Posterior vena cava (tissue), 2 donors: ENCODE data around the gene RXRA. TPM values are rescaled to one million over a fixed set of nuclear protein-coding genes. Genes with fewer than 3 reads are reported as not detected.

ENCODE experiments used
- DNase-seq: peaks from one replicate; pipeline ENCODE4 v3.0.0-alpha.2; 2020; ENCODE audit warnings: low spot score
- intact Hi-C, 2 donors: fragments of 100-400 bp; cut with DNase I; formaldehyde crosslinking; loops; one replicate each; pipeline versions ENCODE4 v1.14.1 to v1.14.2; 2022 to 2023
- total RNA-seq, 2 donors: library from RNA; stranded (reverse); fragmentation: NEBNext Ultra II Directional; extraction: Animal tissue kit (Norgen Biotek cat#: 25700); gene quantifications; one replicate each; pipeline ENCODE4 v1.2.1, GENCODE V29; 2021
- donor health status: DM: yes; HTN: yes; CAD: no.
- donor health status: DM: yes; HTN: yes; CAD: no.

RXRA gene
- total RNA-seq, 2 donors from 2014 or later = 41.5 to 44.7 TPM

DNA sequence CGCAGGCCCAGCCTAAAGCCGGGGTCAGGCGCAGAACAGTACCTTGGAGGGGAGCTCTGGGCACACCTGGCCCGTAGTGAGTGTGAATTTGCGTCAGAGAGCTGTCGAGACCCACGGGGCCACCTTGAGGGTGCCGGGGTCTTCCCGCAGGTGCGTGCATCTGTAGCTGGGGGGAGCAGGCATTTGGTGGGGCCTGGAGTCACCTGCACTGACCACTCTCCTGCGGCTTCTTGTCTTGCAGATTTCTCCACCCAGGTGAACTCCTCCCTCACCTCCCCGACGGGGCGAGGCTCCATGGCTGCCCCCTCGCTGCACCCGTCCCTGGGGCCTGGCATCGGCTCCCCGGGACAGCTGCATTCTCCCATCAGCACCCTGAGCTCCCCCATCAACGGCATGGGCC, 75.1 kb downstream of the RXRA start:
- no peak for DNase-seq
- intact Hi-C loops = no loop called here

- intact Hi-C loops = no loop called here
- no peak for DNase-seq
Observed at GRCh38 chr9:134402182-134402581, 75.9 kb downstream of the RXRA start.

DNA sequence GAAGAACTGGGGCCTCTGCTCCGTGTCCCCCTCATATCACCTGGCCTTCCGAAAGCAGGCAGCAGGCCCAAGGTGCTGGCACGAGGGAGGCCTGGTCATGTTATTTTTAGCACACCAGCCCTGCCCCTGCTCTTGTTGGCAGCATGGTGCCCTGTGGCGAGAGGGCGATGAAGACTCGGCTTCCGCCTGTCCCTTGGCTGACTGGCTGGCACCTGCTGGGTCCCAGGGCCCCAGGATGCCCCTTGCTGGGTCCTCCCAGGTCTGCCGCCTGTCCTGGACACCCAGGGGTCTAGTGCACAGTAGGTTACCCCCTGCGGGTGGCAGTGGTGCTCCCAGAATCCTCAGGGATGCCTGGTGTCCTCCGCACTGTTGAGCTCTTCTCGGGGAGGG, 77.0 kb downstream of the RXRA start:
- DNase-seq = no peak
- intact Hi-C loops = no loop called here

GRCh38 chr9:134403682-134404301, 77.5 kb downstream of the RXRA start:
- peak; percentile 96 for DNase-seq
- intact Hi-C loops = no loop called here

GRCh38 chr9:134404376-134405358, 78.4 kb downstream of the RXRA start:
- no peak for DNase-seq
- intact Hi-C loops = no loop called here

DNA sequence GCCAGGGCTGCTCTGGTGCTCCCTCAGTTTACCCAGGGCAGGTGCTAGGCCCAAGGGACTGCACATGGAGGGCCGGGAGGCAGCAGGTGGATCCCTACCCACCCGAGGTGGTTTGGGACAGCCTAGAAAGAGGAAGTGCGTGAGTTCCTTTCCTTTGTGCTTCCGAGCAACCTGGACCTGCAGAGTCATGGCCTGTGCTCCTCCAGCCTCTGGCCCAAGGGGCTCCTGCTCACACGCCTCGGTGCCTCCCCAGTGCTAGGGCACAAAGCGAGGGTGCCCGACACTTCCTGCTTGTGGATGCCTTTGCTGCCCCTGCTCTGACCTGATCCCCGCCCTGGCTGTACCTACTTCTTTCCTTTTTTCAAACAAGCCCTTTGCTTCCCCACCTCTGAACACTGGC, 79.3 kb downstream of the RXRA start:
- intact Hi-C loops = no loop called here
- DNase-seq = no peak

DNA sequence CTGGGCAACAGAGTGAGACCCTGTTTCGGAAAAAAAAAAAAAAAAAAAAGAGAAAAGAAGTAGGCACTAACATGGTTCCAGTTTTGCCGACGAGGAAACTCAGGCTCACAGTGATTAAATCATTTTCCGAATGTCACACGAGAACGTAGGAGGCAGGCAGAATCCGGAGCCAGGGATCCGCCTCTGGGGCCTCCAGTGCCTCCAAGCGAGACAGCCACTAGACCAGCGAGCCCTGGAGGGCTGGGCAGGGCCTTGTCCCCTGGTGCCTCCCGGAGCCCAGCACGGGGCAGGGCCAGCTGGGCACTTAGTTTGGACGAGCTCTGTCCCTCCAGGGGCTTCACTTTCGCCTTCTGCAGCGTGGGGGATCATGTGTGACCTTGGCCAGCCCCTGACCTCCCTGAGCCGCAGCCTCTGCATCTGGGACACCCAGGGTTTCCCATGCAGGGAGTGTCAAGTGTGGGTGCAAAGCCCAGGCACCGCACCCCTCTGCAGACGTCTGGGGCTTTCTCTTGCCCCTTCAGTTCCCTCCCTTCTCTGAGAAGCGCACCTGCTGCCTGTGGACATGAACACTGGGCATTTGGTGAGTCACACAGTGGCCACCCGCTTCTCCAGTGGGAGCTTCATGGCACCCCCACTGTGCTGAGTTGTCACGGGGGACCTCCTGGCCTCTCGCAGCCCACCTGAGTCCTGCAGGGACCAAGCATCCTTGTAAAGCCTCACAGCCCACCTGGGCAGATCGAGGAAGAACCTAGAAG, 80.3 kb downstream of the RXRA start:
- DNase-seq = no peak
- intact Hi-C loops = no loop called here

- DNase-seq = peak; percentile 98
- intact Hi-C loops = no loop called here
Observed at GRCh38 chr9:134407121-134407779, 81.0 kb downstream of the RXRA start.

GRCh38 chr9:134408389-134408788, 82.1 kb downstream of the RXRA start:
- DNase-seq = no peak
- intact Hi-C loops = no loop called here

GRCh38 chr9:134408939-134409737, 82.9 kb downstream of the RXRA start:
- DNase-seq = no peak
- intact Hi-C loops = no loop called here

DNA sequence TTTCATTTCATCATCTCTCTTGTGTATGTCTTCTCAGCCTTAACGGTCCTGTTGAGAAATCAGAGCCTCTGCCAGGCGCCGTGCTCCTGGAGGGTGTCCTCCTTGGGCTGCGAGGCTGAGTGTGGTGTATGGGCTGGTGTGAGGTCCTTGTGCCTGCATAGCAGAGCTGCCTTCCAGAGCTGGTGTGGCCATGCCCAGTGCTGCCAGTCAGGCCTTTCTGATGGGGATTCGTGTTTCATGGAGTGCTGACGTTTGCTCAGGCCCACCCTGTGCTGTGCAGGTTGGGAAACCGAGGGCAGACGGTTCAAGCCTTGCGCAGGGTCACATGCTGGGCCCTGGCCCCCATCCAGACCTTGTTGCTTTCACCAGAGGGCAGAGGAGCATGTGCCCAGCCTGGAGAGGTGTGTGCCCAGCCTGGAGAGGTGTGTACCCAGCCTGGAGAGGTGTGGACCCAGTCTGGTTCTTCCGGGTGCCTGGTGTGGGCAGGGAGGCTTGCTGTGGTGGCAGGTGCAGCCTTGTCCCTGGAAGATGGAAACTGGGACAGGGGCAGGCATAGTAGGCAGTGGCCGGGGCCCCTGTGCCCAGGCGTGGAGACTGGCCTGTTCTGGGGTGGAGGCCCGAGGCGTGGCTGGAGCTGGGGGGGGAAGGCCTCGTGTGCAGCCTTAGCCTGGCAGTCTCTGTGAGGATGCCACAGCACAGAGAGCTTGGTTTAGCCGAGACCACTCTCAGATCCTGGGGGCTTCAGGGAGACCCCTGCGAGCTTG, 84.0 kb downstream of the RXRA start:
- intact Hi-C loops = no loop called here
- no peak for DNase-seq

- DNase-seq = no peak
- intact Hi-C loops = no loop called here
Observed at GRCh38 chr9:134410835-134411217, 84.6 kb downstream of the RXRA start.

DNA sequence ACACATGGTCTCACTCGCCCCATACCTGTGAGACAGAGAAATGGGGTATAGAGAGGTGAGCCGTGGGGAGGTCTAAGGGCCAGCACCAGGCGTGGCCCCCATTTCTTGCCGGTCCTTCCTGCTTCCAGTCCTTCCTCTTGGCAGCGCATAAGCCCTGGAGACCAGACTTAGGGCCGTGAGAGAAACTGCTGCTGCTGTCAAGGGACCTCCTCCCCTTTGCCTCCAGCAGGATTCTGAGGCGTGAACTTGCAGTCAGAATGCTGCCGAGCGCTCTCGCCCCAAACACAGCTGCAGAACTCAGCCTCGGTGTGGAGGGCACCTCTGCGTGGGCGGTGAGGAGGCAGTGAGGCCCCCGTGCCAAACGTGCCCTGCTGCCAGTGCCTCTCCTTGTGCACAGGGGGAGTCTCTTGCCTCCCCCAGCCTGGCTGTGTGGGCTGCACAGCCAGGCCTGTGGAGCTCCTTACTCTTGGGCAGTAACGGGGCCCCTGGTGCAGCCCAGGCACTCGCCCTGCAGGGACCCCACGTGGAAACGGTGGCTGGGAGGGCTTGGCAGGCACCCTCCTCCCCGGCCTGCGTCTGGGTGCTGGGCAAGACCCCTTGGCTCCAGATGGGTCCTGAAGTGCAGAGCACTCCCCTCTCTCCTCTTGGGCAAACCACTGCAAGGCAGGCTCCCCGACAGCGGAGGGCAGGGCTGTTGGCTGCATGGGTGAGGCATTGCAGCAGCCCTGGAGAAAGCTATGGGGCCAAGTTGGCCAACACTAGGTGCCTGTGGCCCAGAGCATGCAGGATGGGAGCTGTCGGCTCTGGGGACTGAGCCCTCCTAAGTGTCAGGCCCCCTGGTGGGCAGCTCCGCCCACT, 85.4 kb downstream of the RXRA start:
- DNase-seq = no peak
- intact Hi-C loops = no loop called here

- no peak for DNase-seq
- intact Hi-C loops = no loop called here
Observed at GRCh38 chr9:134412298-134412711, 86.0 kb downstream of the RXRA start.

DNA sequence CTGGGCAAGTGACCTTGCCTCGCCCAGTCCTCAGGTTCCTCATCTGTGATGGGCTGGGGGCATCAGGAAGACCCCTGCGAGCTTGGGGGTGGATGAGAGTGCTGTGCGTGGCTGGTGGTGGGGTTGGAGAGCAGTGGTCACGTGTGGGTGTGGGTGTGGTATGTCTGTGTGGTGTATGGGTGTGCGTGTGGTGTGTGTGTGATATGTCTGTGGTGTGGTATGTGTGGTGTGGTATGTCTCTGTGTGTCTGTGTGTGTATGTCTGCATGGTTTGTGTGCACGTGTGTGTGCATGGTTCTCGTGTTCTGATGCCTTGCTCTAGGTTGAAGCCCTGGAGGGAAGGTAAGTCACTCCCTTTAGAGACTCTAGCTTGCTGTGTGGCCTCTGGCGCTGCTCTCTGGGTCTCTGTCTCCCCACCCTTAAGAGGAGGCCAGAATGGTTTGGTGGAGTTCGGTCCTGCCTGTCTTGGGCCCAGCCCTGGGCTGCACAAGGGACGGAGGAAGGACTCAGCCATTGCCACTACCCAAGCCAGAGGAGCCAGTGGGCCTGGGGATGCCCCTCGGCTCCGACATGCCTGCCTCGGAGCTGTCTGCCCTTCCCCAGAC, 87.0 kb downstream of the RXRA start:
- DNase-seq = no peak
- intact Hi-C loops = no loop called here

DNA sequence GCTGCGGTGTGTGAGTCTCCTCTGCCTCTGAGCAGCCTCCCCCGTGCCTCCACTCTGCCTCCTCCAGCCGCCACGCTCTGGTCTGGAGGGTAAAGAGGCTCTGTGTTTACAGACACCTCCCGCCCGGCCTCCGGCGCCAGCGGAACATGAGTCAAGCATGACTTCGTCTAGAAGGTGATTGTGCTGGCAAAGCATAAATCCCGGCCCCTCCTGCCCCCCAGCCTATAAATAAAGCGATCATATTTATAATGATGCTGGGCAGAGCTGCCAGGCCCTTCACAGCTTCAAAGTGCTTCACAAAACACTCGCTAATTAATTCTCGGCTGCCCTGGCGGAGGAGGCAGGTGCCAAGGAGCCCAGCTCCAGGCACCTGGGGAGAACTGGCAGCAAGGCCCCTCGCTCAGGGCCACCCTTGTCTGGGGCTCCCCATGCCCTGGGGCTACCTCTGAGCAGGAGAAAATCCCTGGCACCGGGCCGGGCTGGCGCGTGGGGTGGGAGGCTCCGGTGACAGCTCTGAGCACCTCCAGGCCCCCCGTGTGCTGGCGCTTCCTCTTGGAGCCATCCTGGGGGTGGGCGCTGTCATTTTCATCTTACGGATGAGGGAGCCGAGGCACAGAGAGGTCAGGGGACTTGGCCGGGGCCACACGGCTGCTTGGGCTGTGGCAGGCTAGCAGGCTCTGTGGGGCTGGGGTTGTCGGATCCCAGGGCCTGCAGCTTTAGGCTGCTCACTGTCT, 87.8 kb downstream of the RXRA start:
- no peak for DNase-seq
- intact Hi-C loops = no loop called here
